HL-60 (cell line): ENCODE results near the gene ACOXL.

Source experiments
- DNase-seq, 2 experiments: peaks; one replicate each; pipeline ENCODE4 v3.0.0-alpha.2; 2010 to 2020; ENCODE audit warnings: low read depth in 1 of 2, low spot score in 1 of 2
- H3K27ac ChIP-seq: fragments of 250-450 bp; sonication (Bioruptor Pico); replicated peaks from 2 replicates; pipeline ENCODE4 v1.5.1; 2020; ENCODE audit warnings: mild to moderate bottlenecking, moderate library complexity
- H3K27me3 ChIP-seq: fragments of 250-450 bp; sonication (Bioruptor Pico); 2 replicates; pipeline ENCODE4 v1.5.1; 2021; ENCODE audit warnings: mild to moderate bottlenecking, moderate library complexity; ENCODE audit not compliant: insufficient read depth, poor library complexity, severe bottlenecking
- H3K4me3 ChIP-seq: replicated peaks from 2 replicates; pipeline ENCODE4 v1.5.1; 2011; ENCODE audit warnings: mild to moderate bottlenecking, control low read depth, low read length; ENCODE audit not compliant: insufficient read depth
- GABPA ChIP-seq: IDR thresholded peaks from 2 replicates; pipeline ENCODE4 v1.6.1; 2012; ENCODE audit warnings: low read depth
- POLR2AphosphoS5 ChIP-seq: IDR thresholded peaks from 2 replicates; pipeline ENCODE4 v1.6.1; 2012; ENCODE audit warnings: low read depth
- SPI1 ChIP-seq: IDR thresholded peaks from 2 replicates; pipeline ENCODE4 v1.6.1; 2012; ENCODE audit warnings: low read depth, mild to moderate bottlenecking, borderline replicate concordance
- TF ChIP-seq, protein P1 (sequence below): IDR thresholded peaks from 2 replicates; pipeline ENCODE4 v1.6.1; 2012; ENCODE audit warnings: low read depth; ENCODE audit not compliant: insufficient replicate concordance
- TF ChIP-seq, protein P2 (sequence below): IDR thresholded peaks from one replicate; pipeline ENCODE4 v1.5.1; 2011; ENCODE audit warnings: low read length, control low read depth, inconsistent platforms; ENCODE audit not compliant: insufficient read depth

ACOXL gene

DNA sequence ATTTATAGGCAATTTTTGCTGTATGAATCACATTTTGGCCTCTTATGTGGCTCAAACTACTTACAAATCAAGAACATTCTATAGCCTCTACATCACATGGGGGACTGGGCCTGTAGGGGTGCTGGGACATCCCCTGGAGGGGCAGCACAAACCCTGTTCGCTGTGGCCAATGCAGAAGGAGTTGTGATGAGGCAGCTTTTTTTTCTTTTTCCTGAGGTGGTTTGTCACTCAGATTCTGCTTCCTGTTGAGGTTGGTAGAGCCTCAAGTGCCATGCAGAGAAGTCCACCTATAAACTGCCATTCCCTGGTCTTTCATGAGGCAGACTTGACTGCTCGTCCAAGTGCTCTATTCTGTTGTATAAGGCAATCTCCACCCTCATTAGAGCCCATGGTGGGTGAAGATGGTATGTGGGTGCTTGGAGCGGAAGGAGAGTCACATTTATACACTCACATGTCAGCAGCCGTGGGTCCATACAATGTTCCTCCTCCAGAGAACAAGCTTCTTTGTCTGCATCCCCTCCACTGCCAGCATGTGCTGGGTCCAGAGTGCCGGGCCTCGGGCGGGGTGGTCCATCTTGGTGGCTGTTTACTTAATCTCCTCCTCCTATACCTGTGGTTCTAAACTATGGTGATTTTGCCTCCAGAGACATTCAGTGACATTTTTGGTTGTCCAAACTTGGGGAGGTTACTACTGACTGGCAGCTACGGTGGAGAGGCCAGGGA is 120.3 kb downstream of the ACOXL start:
- DNase-seq, result no peak
- H3K27me3 ChIP-seq, result no peaks in the 10 kb centered on the region
- H3K27ac ChIP-seq, result no peak overlapping the region
- no peak overlapping the region for H3K4me3 ChIP-seq
- TF ChIP-seq, protein P1, sequence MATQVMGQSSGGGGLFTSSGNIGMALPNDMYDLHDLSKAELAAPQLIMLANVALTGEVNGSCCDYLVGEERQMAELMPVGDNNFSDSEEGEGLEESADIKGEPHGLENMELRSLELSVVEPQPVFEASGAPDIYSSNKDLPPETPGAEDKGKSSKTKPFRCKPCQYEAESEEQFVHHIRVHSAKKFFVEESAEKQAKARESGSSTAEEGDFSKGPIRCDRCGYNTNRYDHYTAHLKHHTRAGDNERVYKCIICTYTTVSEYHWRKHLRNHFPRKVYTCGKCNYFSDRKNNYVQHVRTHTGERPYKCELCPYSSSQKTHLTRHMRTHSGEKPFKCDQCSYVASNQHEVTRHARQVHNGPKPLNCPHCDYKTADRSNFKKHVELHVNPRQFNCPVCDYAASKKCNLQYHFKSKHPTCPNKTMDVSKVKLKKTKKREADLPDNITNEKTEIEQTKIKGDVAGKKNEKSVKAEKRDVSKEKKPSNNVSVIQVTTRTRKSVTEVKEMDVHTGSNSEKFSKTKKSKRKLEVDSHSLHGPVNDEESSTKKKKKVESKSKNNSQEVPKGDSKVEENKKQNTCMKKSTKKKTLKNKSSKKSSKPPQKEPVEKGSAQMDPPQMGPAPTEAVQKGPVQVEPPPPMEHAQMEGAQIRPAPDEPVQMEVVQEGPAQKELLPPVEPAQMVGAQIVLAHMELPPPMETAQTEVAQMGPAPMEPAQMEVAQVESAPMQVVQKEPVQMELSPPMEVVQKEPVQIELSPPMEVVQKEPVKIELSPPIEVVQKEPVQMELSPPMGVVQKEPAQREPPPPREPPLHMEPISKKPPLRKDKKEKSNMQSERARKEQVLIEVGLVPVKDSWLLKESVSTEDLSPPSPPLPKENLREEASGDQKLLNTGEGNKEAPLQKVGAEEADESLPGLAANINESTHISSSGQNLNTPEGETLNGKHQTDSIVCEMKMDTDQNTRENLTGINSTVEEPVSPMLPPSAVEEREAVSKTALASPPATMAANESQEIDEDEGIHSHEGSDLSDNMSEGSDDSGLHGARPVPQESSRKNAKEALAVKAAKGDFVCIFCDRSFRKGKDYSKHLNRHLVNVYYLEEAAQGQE, result no peak
- no peak for TF ChIP-seq GABPA
- TF ChIP-seq, protein P2, sequence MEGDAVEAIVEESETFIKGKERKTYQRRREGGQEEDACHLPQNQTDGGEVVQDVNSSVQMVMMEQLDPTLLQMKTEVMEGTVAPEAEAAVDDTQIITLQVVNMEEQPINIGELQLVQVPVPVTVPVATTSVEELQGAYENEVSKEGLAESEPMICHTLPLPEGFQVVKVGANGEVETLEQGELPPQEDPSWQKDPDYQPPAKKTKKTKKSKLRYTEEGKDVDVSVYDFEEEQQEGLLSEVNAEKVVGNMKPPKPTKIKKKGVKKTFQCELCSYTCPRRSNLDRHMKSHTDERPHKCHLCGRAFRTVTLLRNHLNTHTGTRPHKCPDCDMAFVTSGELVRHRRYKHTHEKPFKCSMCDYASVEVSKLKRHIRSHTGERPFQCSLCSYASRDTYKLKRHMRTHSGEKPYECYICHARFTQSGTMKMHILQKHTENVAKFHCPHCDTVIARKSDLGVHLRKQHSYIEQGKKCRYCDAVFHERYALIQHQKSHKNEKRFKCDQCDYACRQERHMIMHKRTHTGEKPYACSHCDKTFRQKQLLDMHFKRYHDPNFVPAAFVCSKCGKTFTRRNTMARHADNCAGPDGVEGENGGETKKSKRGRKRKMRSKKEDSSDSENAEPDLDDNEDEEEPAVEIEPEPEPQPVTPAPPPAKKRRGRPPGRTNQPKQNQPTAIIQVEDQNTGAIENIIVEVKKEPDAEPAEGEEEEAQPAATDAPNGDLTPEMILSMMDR, result no peak
- TF ChIP-seq SPI1, result no peak
- TF ChIP-seq POLR2AphosphoS5, result no peak

DNA sequence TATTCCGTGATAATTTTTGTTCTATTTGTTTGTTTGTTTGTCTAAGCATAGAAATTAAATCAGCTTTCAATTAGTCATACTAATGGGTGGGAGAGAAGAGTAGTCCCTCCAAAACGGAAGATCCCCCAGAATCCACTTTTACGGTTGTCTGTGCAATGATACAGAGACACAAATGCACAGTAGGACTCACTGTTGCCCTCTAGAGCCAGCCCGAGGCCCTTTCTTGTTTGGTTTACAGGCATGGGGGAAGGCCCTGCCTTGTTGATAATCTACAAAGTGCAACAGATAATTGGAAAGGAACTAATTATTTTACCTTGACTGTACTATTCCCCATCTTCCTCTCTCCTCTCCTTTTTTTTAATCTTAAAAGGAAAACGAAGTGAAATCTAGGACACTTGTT is 121.1 kb downstream of the ACOXL start:
- TF ChIP-seq, protein P2, result peak; percentile 26
- TF ChIP-seq SPI1 (no peak), GABPA (no peak), POLR2AphosphoS5 (no peak)
- TF ChIP-seq, protein P1, result no peak
- DNase-seq, result peak in 1 of 2 experiments; percentile 62
- Histone ChIP-seq H3K4me3 (no peak overlapping the region), H3K27ac (no peak overlapping the region), H3K27me3 (no peaks in the 10 kb centered on the region)

DNA sequence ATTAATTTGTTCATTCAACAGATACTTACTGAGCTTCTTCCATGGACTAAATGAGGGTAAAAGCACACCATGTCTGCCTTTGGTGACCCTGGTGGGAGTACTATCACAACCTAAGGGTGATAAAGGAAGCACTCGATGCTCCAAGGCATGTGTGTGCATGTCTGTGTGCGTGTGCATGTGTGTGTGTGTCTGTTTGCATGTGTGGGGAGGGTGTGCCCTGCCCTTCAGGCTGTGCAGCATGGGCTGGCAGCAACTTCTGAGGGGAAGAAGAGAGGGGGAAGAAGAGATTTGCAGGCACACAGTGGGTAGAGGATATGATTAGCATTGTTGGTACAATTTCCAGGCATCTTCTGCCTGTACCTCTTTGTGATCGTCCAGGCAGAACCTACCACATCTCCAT is 121.6 kb downstream of the ACOXL start:
- no peak overlapping the region for H3K27ac ChIP-seq

DNA sequence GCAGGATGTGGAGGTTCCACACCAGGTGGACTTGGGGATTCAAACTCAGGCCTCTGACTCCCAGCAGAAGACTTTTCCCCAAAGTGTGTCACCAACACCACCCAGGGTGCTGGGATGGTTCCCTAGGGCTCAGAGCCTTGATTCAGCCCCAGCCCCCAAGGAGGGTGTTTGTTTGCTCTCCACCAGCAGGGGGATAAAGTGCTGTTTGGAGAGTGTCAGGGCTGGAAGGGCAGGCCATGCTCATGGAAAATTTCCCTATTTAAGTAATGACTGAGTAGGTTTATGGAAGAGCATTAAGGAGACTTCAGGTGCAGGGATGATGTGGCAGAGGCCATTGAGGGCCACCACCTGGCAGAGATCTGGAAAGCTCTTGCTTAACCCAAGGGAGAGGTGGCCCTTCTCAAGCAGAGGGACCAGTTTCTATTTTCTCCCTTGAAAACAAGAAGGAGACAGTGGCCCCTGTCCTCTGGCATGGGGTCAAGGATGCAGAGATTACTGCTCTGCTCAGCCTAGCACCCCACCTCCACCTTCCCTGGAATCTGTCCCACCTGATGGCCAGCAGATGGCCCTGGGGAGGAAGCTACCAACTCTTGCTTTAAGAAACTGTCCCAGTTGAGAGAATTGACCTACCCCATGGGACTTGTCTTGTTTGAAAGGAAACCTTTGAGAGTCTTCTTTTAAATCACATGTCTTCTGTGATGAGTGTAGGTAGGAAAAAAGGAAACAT is 122.1 kb downstream of the ACOXL start:
- H3K27ac ChIP-seq, result no peak overlapping the region

More for the DNA sequence above, 121.6 kb downstream of the ACOXL start:
- TF ChIP-seq GABPA, result no peak
- Histone ChIP-seq H3K4me3 (no peak overlapping the region), H3K27me3 (no peaks in the 10 kb centered on the region)
- DNase-seq, result no peak

More for the DNA sequence above, 122.1 kb downstream of the ACOXL start:
- TF ChIP-seq, protein P2, result no peak
- TF ChIP-seq, protein P1, result no peak
- no peak for TF ChIP-seq SPI1
- TF ChIP-seq POLR2AphosphoS5, result no peak
- TF ChIP-seq GABPA, result no peak
- H3K4me3 ChIP-seq, result no peak overlapping the region
- H3K27me3 ChIP-seq, result no peaks in the 10 kb centered on the region
- DNase-seq, result peak in 1 of 2 experiments; percentile 23
